GM19438 (cell line): Measurements from ENCODE around the gene SPATC1L.

Source experiments
- ATAC-seq: cut with Tn5 transposase; IDR thresholded peaks from one replicate; pipeline ENCODE4 v1.9.1; 2021; ENCODE audit warnings: low read depth; ENCODE audit not compliant: unreplicated experiment

Gene SPATC1L

DNA sequence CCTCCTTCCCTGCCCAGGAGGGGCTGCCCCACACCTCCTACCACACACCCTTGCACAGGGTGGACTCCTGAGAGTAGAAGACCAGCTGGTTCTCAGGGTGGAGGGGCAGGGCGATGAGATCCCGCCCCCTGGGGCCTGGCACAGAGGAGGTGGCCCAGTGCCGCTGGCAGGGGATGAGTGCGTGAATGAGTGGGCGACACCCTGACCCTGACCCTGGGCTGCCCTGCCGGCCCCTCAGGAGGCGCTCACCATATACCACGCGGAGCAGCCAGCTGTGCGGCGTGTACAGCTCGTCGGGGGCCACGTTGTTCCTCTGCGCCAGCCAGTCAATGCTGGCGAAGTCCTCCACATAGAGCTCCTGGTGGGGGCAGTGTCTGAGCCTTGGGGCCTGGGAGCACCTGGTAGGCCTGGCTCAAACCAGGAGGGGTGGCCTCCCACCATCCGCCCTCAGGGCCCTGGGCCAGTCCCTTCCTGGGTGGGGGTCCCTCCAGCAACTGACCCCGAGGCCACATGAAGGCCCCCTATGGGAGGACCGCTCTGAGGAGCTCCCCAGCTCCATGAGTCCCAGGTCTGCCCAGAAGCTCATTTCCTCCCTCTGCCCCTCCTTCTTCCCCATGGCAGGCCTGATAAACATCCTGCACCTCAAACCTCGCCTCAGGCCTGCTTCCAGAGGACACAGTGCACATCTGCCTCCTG lies 31.3 kb upstream of the SPATC1L start:
- no peak for ATAC-seq

DNA sequence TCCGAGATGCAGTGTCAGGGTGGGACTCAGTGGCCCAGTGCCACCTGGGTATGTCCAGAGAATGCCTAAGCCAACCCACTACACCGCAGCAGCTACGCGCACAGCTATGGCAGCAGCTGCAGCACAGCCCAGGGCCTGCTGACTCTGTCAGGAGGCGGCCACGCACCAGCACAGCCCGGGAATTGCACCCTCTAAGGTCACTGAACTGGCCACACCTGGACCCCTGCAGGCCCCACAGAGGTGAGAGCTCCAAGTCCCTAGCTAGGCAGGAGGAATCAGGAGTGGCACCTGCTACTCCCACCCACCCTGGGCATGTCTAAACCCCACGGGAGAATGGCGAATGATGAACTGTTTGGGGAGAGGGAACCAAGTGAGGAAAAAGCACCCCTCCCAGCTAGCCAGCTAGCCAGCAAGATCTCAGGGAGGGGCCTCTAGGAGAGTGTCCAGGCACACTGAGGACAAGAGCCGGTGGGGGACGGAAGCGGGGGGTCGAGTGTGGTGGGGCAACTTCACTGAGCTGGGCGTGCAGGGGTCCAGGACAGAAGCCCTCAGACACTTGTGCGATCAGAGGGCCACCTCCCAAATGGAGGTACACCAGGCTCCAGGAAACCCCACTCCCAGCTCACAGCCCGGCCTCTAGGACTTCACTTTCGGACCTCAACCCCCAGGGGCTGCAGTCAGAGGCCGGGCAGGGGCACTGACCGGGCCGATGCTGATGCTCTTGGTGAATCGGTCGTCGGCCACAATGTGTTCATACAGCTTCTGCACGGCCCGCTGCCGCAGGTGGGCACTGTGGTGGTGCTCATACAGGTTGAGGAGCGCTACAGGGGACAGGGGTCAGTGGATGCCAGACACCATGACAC lies 30.4 kb upstream of the SPATC1L start:
- no peak for ATAC-seq

DNA sequence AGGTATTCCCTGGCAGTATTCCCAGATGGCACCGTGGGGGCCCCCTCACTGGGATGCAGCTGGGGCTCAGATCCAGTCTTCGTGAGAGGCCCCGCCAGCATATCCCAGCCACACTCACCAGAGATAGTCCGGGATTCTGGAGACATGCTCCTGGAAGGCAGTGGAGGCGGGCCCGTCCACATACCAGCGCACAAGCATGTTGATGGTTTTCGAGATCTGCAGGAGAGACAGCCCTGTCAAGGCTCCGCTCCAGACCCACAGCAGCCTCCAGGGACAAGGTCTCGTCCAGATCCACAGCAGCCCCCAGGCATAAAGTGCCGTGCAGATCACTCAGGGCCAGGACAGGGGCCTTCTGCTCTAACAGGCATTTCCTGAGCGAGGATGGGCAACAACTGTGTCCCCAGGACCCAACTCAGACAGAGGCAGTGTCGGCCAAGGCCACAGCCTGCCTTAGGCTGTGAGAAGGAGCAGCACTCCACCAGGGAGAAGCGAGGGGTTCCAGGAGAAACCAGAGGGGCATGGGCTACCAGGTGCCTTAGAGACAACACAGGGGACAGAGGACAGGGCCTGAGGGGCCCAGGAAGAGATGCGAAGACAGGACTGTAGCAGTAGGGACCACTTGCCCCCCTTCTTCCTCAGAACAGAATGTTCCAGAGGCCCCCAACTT lies 29.5 kb upstream of the SPATC1L start:
- no peak for ATAC-seq

DNA sequence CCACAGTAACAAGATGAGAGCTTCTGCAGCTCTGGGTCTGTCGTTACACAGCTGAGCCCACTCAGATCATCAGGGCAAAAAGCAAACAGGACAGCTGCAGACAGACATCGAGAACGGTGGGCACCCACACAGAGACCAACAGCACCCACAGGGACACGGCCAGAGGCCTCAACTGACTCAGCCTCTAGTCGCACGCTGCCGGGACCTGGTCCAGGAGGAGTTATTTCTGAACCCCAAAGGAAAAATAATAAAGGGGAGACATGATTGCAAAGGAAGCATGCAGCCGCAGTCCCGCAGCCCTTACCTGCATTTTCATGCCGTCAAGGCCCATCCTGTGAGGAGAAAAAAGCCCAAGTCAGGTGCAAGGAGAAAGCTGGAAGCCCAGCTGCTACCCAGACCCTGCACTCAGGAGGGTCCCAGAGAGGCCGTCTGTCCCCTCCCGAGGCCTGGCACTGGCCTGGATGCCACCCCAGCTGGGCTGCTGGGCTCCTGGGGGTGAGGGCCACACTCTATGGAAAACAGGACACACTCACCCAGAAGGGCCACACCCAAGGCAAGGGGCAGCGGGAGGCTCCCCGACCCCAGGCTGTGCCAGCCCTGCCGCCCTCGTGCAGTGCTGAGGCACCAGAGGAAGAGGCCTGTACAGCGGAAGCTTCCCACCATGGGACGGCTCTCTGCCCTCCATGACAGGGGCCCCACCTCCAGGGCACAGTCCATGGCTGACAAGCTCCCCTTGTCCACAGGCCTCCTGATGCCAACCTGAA lies 28.6 kb upstream of the SPATC1L start:
- no peak for ATAC-seq

DNA sequence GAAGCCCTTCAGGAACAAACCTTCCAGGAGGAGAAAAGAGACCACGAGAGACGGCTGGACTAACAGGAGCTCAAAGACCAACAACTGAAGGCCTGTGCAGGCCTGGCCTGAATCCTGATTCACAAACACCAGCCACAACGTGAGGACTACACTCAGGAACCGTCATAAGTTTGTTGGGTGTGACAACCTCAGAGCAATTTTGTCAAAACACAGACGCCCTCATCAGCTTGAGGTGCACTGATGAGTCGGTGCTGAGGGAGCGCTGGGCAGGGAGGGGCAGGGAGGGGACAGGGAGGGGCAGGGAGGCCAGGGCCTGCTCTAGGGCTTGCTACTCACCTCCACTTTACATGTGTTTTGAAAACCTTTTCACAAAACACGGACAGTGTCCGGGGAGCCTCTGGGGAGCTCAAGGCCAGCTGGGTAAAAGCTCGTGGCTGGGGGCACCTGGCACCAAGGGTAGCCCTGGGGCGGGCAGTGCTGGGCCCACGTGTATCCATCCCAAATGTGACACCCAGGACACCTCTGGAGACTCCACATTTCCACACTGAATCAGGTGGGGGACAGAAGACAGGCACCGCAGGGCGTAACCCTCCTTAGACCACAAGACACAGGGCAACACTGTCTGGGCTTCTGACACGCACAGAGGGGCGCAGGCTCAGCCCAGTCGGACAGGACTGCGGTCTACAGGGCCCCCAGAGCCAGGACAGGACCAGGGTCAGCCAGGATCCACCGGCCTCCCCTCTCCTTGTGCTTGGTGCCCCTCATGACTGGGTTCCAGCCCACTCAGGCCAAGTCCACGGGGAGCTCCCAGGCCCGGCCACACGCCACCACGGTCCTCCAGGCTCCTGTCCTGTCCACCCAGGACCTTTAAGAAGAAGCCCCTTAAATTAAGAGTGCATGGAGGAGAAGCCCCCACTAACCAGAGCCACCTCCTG lies 27.8 kb upstream of the SPATC1L start:
- no peak for ATAC-seq

DNA sequence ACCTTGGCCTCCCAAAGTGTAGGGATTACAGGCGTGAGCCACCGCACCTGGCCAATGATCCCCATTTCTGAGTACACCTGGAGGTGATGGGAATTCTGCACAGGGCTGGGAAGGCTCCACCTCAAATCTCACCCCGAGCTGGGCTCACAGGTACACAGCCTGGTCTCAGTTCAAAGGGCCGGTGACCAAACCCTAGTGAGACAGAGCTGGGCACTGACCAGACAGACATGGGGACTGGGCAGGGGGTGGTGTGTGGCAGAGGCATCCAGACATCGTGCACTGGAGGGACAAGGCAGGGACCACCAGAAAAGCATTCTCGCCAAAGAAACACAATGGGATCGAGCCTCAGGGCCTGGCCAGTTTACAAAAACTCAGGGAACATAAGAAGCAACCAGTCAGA lies 27.1 kb upstream of the SPATC1L start:
- no peak for ATAC-seq

DNA sequence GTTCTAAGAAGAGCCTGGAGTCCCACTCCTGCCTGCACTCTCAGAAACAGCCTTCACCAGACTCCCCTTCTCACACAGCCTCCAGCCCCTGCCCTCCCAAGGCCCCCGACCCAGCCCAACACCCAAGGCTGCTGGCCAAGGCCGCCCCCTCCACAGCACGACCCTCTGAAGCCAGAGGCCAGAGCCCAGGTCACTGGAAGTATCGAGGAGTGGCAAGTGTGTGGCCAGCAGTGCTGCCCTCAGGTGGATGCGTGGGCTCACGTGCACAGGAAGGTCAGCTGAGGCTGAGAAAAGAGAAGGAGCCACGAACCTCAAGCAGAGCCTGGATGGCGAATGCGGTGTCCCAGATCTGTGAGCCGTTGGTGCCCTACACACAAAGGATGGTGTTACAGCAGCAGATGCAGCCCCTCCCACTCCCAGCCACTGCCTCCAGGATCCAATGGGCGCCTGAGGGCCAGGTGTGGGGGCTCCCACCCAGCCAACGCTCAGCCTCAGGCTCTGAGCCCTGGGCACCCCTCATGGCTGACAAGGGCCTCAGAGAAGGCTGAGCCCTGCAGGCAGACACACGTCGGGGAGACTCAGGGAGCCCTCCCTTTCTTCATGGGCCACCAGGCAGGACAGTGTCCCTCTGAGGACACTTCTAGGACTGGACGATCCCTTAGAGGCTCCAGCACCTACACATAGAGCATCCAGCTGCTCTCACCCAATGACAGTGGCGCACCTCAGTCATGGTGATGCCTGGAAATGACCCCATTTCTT lies 26.3 kb upstream of the SPATC1L start:
- ATAC-seq: no peak

DNA sequence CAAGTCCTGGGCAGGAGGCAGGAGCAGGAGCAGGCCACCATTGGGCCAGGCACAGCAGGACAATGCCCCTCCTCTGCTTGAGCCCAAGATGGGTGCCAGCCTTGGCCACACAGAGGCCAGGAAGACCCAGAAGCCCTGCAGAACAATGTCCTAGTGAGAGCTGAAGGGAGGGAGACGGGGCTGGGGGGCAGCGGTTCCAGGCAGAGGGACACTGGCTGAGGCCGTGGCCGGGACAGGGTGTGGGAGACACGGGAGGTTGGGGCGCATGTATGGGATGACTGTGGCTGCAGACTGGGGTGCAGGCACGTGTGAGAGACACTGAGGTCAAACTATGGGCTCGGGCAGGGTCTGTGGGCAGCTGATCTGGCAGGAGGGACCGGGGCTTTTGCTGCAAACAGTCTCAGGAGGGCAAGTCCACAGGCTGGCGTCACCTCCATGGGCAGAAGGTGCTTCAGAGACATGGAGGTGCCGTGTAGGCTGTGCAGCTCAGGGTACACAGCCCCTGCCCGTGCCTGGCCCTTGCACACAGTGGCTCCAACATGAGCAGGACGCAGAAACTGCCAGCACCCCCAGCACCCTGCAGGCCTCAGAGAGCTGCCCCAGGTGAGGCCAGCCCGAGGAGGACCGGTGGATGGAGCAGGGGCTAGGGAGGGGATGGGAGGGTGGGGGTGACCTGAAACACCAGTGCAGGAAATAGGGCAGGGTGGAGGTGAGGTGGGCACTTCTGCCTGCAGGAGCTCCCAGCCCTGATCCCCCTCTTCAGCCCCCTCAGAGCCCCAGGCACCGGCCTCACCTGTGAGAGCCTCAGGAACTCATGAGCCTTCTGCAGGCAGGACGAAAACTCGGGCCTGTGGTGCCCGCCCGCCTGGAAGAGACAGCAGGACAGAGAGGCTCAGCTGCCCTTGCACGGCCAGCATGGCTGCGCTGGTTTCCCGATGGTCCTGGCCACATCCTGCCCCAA lies 24.8 kb upstream of the SPATC1L start:
- ATAC-seq: no peak

DNA sequence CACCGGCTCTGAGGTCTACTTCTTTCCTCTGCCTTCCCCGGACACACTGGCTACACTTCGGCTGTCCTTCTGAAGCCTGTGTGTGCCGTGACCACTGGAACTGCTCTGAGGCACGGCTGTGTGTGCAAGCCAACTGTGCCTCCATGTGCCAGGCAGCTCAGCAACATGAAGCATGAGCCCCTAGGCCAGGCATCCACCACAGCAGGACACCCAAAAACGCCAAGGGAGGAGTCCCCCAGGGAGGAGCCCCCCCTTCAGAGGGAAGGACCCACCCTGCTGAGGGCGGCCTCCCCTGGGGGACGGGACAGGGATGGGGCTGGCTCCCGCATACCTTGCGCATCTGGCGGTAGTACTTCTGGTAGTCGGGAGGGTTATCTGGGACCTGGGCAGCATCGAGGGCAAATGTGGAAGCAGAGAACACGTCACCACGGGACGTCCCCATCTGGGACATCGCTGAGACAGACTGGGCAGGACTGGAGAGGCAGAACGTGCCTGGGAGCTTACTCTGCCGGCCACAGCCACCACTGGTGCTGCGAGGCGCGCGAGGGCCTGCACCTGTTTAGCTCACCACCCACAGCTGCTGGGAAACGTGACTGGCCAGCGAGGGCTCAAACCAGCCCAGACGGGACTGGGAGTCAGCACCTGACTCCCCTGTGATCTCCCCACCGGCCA lies 23.8 kb upstream of the SPATC1L start:
- ATAC-seq: no peak

DNA sequence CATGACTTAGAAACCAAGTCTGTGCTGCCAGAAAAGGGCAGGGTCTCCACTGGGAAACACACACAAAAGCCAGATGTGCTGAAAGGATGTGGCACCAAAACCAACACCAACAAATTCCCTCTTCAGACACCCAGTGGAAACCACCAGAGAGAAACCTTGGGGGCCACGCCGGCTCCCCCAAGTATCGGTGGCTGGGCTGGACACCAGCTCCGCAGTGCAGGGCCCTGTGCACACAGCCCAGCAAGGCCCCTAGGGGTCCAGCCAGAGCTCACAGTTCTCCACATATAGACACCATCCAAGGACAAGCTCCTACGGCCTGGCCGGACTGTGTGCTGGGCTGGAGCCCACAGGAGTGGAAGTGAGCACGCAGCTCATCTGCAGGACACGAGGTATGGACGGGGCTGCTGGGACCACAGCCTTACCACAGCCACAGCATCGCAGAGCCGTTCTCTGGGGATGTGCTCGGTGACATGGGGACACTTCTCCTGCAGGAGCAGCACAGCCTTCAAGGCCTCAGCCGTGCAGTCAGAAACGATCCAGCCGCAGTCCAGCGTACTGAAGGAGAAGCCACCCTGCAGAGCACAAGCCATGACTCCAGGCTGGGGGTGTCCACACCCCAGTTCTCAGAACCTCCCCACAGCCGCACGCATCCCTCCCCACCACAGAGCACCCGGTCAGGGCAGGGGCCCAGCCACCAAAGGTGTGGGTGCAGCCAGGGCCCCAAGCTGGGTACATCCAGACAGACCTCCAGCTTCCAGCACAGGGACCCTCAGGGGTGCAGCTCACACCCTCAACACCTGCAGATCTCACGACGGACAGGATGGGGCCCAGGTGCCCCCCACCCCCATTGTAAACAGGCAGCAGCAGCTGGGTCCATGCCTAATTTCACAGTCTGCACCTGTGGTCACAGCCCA lies 23.0 kb upstream of the SPATC1L start:
- no peak for ATAC-seq

DNA sequence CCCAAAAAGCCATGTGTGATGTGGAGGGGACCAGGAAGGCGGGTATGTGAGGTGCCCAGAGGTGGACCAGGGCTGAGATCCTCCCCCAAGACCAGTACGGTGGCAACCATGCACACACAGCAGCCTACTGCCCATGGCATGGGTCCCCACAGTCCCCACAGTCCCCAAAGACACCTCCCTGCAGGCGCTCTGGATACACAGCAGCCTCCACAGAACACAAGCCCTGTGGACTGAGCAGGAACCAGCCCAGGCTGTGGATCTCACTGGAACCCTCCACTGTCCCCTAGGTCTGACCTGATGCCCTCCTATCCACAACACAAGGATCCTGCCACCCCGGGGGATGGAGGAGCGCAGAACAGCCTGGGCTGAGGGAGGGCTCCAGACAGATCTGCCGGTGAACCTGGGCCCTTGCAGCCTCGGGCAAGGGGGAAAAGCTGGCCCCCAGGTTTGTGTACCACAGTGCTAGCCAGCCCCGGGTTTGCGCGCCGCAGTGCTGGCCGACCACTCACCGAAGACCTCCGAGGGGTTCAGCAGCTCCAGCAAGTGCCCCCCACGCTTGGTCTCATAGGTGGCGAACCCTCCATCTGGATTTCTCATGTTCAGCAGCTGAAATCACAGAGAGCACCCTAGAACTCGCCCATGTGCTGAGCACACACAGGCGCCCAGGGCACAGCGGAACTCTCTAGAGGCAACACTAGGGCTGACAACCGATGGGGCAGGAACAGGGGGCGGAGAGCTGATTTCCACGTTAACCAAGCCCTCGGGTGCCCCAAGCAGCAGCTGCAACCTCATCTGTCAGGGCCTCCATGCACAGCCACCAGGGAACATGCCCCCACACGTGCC lies 22.1 kb upstream of the SPATC1L start:
- no peak for ATAC-seq

DNA sequence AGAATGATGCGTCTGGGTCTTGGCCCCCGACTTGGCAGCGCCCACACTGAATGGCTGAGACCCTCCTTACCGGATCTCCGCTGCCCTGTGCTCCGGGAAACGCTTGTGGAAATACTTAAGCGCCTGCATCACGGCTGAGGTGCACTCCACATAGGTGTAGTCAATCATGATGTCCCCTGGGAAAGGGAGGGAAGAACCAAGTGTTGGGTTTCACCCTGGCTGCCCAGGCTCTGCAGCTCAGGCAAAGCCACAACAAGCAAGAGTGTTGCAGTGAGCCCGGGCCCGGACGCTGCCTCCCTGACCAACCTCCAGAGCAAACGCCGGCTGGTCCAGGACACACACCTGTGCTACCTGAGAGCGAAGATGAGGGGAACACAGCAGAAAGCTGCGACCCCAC lies 21.5 kb upstream of the SPATC1L start:
- ATAC-seq: no peak

DNA sequence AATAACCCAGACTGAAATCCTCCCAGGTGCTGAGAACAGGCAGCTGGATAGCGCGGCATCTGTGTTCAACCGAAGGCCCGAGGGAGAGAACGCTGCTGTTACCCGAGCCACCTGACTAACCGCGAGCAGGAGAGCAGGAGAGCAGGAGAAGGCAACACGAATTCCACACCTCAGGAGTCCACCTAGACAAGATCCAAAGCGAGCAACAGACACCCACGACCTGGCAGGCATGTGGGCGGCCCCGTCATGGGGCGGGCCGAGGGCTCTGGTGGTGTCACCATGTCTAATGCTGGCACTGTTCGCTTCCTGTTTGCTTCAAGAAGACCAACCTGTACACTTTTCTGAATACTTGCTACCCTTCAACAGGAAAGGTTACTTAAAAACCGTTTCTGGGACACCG lies 20.9 kb upstream of the SPATC1L start:
- ATAC-seq: no peak

DNA sequence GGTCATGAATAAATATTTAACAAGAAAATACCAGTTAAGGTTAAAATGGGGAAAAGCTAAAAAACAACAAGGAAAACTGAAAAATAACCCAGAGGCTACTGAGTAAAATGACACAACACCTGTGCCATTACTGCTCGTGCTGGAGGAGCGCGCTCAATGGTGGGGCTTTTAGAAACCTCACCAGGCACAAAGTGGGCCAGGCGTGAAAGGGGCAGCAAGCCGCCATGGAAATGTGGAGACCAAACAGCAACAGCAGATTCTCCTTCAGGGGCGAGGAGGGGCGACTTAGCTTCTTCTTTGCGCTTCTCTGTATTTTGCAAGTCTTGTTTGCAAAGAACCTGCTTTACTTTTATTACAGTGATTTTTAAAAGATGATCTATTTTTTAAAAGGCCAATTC lies 18.9 kb upstream of the SPATC1L start:
- ATAC-seq: no peak

DNA sequence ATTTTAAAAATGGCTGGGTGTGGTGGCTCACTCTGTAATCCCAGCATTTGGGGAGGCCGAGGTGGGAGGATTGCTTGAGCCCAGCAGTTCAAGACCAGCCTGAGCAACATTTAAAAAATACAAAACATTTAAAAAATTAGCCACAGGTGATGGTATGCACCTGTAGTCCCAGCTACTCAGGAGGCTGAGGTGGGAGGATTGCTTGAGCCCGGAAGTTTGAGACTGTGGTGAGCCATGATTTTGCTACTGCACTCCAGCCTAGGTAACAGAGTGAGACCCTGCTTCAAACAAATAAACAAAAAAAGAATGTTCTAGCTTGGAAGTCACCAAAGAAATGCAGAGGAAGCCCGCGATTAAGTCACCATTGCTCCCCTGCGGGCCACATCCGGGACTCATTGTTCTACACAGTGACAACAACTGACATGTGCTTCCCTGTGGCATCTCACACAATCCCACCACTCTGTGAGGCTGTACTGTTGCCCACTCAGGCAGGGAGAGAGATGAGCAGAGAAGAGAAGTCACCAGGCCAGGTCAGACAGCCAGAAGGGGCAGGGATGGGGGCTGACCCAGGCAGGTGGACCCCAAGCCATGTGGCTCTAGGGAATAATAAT lies 18.4 kb upstream of the SPATC1L start:
- ATAC-seq: no peak
